Gastrocnemius medialis (tissue), 4 donors: ENCODE results near the gene ABI1. TPM values are rescaled to one million over a fixed set of nuclear protein-coding genes. Genes with fewer than 3 reads are reported as not detected.

Experiments used
- ATAC-seq, 2 donors: fragments of 150-250 bp; one replicate each; pipeline ENCODE4 v1.9.1; 2016
- DNase-seq, 2 donors: peaks; one replicate each; pipeline ENCODE4 v3.0.0-alpha.2; 2019
- H3K27ac ChIP-seq, 4 donors: fragments of 200-600 bp; sonication (generic); 1 replicate in 1 of 4; 2 replicates in 3 of 4; pipeline ENCODE4 v1.5.1; 2016 to 2018; ENCODE audit warnings: mild to moderate bottlenecking in 2 of 4, moderate library complexity in 1 of 4
- H3K27me3 ChIP-seq, 3 donors: fragments of 200-600 bp; sonication (generic) in 2 of 3; 1 replicate in 1 of 3; 2 replicates in 2 of 3; pipeline versions ENCODE4 v1.5.1 to v1.6.0; 2016 to 2019; ENCODE audit warnings: mild to moderate bottlenecking in 1 of 3, moderate library complexity in 1 of 3
- H3K36me3 ChIP-seq, 2 donors: fragments of 200-600 bp; sonication (generic) in 1 of 2; one replicate each; pipeline ENCODE4 v1.5.1; 2017 to 2018
- H3K4me1 ChIP-seq, 2 donors: fragments of 200-600 bp; sonication (generic) in 1 of 2; one replicate each; pipeline ENCODE4 v1.5.1; 2016 to 2017; ENCODE audit warnings: mild to moderate bottlenecking in 2 of 2
- H3K4me3 ChIP-seq, 4 donors: fragments of 200-600 bp; sonication (generic) in 3 of 4; 1 replicate in 1 of 4; 2 replicates in 3 of 4; pipeline ENCODE4 v1.5.1; 2016 to 2019; ENCODE audit warnings: mild to moderate bottlenecking in 2 of 4
- H3K9me3 ChIP-seq, 3 donors: fragments of 200-600 bp; sonication (generic) in 2 of 3; 1 replicate in 1 of 3; 2 replicates in 2 of 3; pipeline ENCODE4 v1.5.1; 2016 to 2019
- POLR2A ChIP-seq, 2 donors: fragments of 450-650 bp; IDR thresholded peaks; one replicate each; pipeline ENCODE4 v1.6.1; 2017; ENCODE audit warnings: antibody characterized with exemption in 2 of 2, mild to moderate bottlenecking in 2 of 2, moderate library complexity in 2 of 2
- in situ Hi-C, 4 donors: fragments of 200-750 bp; cut with MboI; loops; one replicate each; pipeline versions ENCODE4 v1.15.0 to v1.8.0; 2017; ENCODE audit warnings: low sequenced_read_pairs in 4 of 4
- intact Hi-C: fragments of 100-400 bp; cut with DNase I; formaldehyde crosslinking; loops from one replicate; pipeline ENCODE4 v1.15.1; 2023; ENCODE audit warnings: low total_unique reads
- total RNA-seq, 4 donors: library from RNA; depleted of rRNA; stranded (reverse); fragments of >200 nt; gene quantifications; one replicate each; pipeline versions ENCODE4 v1.1.0 to v1.2.3, GENCODE V29; 2016
- TF ChIP-seq, protein P1 (sequence below), 5 experiments: fragments of 450-650 bp in 3 of 5; fragments of 200-600 bp in 2 of 5; sonication (generic) in 2 of 5; IDR thresholded peaks in 4 of 5; conservative IDR thresholded peaks in 1 of 5; 1 replicate in 4 of 5; 2 replicates in 1 of 5; pipeline ENCODE4 v1.5.1; 2016 to 2019; ENCODE audit warnings: antibody characterized with exemption in 5 of 5, mild to moderate bottlenecking in 3 of 5, moderate library complexity in 3 of 5

Gene ABI1
- total RNA-seq, 4 donors from 2014 or later = 20.9 to 32.6 (median 28.3) TPM

DNA sequence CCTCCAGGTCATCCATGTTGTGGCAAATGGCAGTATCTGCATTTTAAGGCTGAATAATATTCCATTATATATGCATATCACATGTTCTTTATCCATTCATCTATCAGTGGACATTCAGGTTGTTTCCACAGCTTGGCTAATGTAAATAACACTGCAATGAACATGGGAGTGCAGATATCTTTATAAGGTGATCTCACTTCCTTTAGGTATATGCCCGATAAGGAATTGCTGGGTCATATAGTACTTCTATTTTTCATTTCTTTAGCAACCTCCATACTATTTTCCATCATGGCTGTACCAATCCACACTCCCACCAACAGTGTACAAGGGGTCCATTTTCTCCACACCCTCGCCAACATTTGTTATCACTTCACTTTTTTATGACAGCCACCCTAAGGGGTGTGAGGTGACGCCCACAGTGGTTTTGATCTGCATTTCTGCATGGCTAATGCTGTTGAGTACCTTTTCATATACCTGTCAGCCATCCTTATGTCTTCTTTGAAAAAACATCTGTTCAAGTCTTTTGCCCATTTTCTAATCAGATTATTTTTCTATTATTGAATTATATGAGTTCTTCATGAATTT, 18.9 kb downstream of the ABI1 start:
- in situ Hi-C loops (no loop called here), intact Hi-C loops (no loop called here)
- TF ChIP-seq, protein P1, sequence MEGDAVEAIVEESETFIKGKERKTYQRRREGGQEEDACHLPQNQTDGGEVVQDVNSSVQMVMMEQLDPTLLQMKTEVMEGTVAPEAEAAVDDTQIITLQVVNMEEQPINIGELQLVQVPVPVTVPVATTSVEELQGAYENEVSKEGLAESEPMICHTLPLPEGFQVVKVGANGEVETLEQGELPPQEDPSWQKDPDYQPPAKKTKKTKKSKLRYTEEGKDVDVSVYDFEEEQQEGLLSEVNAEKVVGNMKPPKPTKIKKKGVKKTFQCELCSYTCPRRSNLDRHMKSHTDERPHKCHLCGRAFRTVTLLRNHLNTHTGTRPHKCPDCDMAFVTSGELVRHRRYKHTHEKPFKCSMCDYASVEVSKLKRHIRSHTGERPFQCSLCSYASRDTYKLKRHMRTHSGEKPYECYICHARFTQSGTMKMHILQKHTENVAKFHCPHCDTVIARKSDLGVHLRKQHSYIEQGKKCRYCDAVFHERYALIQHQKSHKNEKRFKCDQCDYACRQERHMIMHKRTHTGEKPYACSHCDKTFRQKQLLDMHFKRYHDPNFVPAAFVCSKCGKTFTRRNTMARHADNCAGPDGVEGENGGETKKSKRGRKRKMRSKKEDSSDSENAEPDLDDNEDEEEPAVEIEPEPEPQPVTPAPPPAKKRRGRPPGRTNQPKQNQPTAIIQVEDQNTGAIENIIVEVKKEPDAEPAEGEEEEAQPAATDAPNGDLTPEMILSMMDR (IDR thresholded peaks at IDR 0.05 in 4 of 5, conservative IDR thresholded peaks at IDR 0.05 in 1 of 5) = no peak
- no peak for TF ChIP-seq POLR2A (IDR thresholded peaks at IDR 0.05)
- Histone ChIP-seq H3K36me3 (no peaks in the 10 kb centered on the region), H3K9me3 (no peaks in the 10 kb centered on the region), H3K4me1 (peaks cover 11 to 14% of the 10 kb centered on the region in 2 donors), H3K27ac (no peak overlapping the region), H3K4me3 (no peak overlapping the region), H3K27me3 (no peaks in the 10 kb centered on the region)
- ATAC-seq = no peak
- no peak for DNase-seq

DNA sequence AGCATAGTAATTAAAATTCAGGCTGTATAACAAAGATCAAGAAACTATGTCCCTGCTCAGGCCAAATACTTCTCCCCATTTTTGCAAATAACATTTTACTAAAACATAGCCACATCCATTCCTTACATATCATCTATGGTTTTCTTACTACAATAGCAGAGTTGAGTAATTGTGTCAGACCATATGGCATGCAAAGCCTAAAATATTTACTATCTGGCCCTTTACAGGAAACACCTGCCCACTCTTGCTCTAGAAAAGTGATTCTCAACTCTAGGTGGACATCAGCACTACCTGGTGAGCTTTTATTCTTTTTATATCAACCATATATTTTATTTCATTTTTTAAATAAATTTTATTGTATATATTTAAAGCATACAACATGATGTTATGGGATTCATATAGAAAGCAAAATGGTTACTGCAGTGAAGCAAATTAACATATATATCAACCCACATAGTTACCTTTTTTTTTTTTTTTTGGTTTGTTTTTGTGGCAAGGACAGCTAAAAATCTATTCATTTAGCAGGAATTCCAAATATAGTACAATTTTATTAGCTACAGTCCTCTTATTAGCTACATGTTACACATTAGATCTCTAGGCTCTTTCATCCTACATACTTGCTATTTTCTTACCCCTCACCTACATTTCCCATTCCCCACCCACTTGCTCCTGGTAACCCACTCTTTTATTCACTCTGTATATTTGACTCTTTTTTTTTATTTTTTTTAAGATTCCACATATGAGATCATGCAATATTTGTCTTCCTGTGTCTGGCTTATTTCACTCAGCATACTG, 19.6 kb downstream of the ABI1 start:
- ATAC-seq = no peak
- Histone ChIP-seq H3K4me1 (peaks cover 11 to 14% of the 10 kb centered on the region in 2 donors), H3K4me3 (no peak overlapping the region), H3K36me3 (no peaks in the 10 kb centered on the region), H3K9me3 (no peaks in the 10 kb centered on the region), H3K27me3 (no peaks in the 10 kb centered on the region), H3K27ac (no peak overlapping the region)
- intact Hi-C loops (no loop called here), in situ Hi-C loops (no loop called here)
- no peak for DNase-seq
- TF ChIP-seq, protein P1 (IDR thresholded peaks at IDR 0.05 in 4 of 5, conservative IDR thresholded peaks at IDR 0.05 in 1 of 5) = no peak
- TF ChIP-seq POLR2A (IDR thresholded peaks at IDR 0.05) = no peak

DNA sequence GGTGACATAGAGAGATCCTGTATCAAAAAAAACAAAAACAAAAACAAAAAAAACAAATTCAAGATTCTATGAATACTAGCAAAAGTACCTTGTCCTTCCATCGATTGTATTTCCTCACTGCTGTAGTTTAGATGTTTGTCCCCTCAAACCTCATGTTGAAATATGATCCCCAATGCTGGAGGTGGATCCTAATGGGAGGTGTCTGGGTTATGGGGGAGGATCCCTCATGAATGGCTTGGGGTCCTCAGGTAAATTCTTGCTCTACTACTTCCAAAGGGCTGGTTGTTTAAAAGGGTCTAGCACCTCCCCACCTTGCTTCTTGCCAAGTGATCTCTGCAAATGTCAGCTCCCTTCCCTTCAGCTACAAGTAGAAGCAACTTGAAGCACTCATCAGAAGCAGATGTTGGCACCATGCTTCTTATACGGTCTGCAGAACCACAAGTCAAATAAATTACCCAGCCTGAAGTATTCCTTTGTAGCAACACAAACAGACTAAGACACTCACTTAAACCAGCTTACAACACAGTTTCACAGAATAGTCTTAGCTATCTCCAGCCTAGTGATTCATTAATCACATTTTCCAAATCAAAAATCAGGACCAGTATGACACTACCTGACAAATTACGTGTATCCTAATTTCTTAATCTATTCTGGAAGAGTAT, 20.7 kb downstream of the ABI1 start:
- no peak overlapping the region for H3K27ac ChIP-seq
- no peak for TF ChIP-seq POLR2A (IDR thresholded peaks at IDR 0.05)
- TF ChIP-seq, protein P1 (IDR thresholded peaks at IDR 0.05 in 4 of 5, conservative IDR thresholded peaks at IDR 0.05 in 1 of 5) = no peak
- no peaks in the 10 kb centered on the region for H3K36me3 ChIP-seq
- no peak overlapping the region for H3K4me3 ChIP-seq
- H3K4me1 ChIP-seq = peaks cover 11 to 14% of the 10 kb centered on the region in 2 donors
- in situ Hi-C loops (no loop called here), intact Hi-C loops (no loop called here)
- no peak for DNase-seq
- H3K9me3 ChIP-seq = no peaks in the 10 kb centered on the region
- no peaks in the 10 kb centered on the region for H3K27me3 ChIP-seq
- no peak for ATAC-seq

DNA sequence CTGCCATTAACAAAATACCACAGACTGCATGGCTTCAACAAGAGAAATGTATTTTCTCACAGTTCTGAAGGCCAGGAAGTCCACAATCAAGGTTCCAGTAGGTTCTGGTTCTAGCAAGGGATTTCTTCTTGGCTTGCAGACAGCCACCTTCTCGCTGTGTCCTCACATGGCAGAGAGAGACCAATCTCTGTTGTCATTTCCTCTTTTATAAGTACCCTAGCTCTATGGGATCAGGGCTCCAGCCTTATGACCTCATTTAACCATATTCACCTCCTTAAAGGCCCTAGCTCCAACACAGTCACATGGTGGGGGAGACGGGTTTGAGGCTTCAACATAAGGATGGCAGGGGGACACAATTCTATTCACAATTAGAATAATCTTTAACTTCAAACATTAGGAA, 23.6 kb downstream of the ABI1 start:
- intact Hi-C loops (no loop called here), in situ Hi-C loops (no loop called here)
- ATAC-seq = no peak
- DNase-seq = no peak
- Histone ChIP-seq H3K27me3 (no peaks in the 10 kb centered on the region), H3K9me3 (no peaks in the 10 kb centered on the region), H3K27ac (no peak overlapping the region), H3K4me1 (peaks cover 7 to 17% of the 10 kb centered on the region in 2 donors), H3K4me3 (no peak overlapping the region), H3K36me3 (no peaks in the 10 kb centered on the region)
- TF ChIP-seq POLR2A (IDR thresholded peaks at IDR 0.05) = no peak
- TF ChIP-seq, protein P1 (IDR thresholded peaks at IDR 0.05 in 4 of 5, conservative IDR thresholded peaks at IDR 0.05 in 1 of 5) = no peak
